Measurements from ENCODE around the gene ZFP42. TPM values are rescaled to one million over a fixed set of nuclear protein-coding genes. Genes with fewer than 3 reads are reported as not detected.

ZFP42 gene
- total RNA-seq, 4 donors from 2014 or later = not detected

GRCh38 chr4:188031751-188032150, 36.2 kb downstream of the ZFP42 start:
- Histone ChIP-seq H3K27ac (no peak overlapping the region), H3K4me3 (no peak overlapping the region), H3K9me3 (no peaks in the 10 kb centered on the region), H3K27me3 (no peaks in the 10 kb centered on the region), H3K4me1 (no peaks in the 10 kb centered on the region), H3K36me3 (no peaks in the 10 kb centered on the region)
- no peak for DNase-seq
- intact Hi-C loops (cut with DNase I) = no loop called here
- TF ChIP-seq POLR2A (IDR thresholded peaks at IDR 0.05) (no peak), CTCF (IDR thresholded peaks at IDR 0.05) (no peak)
- 69 to 73% methylated on average over 18 of the region's 18 CpGs for WGBS, 2 donors

DNA sequence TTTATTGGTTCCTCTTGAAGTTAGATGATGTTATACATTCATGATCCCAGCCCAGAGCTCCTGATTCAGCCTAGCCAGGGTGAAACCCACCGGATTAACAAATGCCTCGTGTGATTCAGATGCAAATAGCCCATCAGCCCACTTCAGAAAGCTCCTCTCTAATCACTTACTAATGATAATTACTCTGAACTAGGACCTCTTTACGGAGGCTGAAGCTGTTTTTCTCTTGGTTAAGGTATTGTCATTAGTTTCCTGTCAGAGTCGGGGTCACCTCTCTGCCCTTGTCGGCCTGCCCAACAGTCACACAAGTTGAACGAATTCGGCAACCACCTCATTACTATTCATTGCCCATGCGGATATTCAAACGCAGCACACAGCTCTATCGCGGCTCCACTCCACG, 36.6 kb downstream of the ZFP42 start:
- Histone ChIP-seq H3K4me3 (no peak overlapping the region), H3K9me3 (no peaks in the 10 kb centered on the region), H3K27me3 (no peaks in the 10 kb centered on the region), H3K4me1 (no peaks in the 10 kb centered on the region), H3K36me3 (no peaks in the 10 kb centered on the region), H3K27ac (no peak overlapping the region)
- WGBS, 2 donors = 51 to 55% methylated on average over 10 to 12 of the region's 12 CpGs
- no peak for DNase-seq
- intact Hi-C loops (cut with DNase I) = no loop called here
- TF ChIP-seq POLR2A (IDR thresholded peaks at IDR 0.05) (no peak), CTCF (IDR thresholded peaks at IDR 0.05) (no peak)

GRCh38 chr4:188032583-188032982, 37.0 kb downstream of the ZFP42 start:
- no peak for DNase-seq
- Histone ChIP-seq H3K27me3 (no peaks in the 10 kb centered on the region), H3K27ac (no peak overlapping the region), H3K4me3 (no peak overlapping the region), H3K4me1 (no peaks in the 10 kb centered on the region), H3K36me3 (no peaks in the 10 kb centered on the region), H3K9me3 (no peaks in the 10 kb centered on the region)
- intact Hi-C loops (cut with DNase I) = no loop called here
- TF ChIP-seq POLR2A (IDR thresholded peaks at IDR 0.05) = no peak
- no peak for TF ChIP-seq CTCF (IDR thresholded peaks at IDR 0.05)
- WGBS, 2 donors = 60 to 63% methylated on average over 16 of the region's 16 CpGs

DNA sequence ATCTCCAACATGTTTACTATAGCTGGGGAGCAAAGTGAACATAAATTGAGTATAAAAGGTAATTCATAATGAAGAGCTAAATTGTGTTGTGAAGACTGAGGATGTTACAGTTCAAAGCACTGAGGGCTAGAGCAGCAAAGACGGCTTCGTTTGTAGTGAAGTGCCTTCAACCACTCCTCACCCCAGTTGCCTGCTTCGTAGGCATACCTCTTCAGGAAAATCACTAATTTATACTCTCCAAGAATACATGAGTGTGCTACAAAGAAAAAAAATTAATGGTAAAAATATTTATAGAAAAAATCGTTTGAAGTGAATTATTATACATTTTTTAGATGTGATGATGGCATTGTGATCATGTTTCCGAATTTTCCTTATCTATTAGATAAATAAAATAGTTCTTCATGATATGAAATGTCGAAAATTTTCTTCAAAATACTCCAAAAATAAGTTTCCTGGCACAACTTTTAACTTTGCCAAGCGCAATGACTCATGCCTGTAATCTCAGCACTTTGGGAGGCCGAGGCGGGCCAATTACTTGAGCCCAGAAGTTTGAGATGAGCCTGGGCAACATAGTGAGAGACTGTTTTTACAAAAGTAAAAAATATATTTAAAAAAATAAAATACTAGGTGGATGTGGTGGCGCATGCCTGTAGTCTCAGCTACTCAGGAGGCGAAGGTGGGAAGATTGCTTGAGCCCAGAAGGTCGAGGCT, 41.6 kb downstream of the ZFP42 start:
- Histone ChIP-seq H3K27me3 (no peaks in the 10 kb centered on the region), H3K4me1 (no peaks in the 10 kb centered on the region), H3K4me3 (no peak overlapping the region), H3K36me3 (no peaks in the 10 kb centered on the region), H3K9me3 (no peaks in the 10 kb centered on the region), H3K27ac (no peak overlapping the region)
- TF ChIP-seq CTCF (IDR thresholded peaks at IDR 0.05) = no peak
- no peak for TF ChIP-seq POLR2A (IDR thresholded peaks at IDR 0.05)
- 63 to 71% methylated on average over 12 of the region's 12 CpGs for whole genome bisulfite sequencing, 2 donors
- intact Hi-C loops (cut with DNase I) = no loop called here
- no peak for DNase-seq

DNA sequence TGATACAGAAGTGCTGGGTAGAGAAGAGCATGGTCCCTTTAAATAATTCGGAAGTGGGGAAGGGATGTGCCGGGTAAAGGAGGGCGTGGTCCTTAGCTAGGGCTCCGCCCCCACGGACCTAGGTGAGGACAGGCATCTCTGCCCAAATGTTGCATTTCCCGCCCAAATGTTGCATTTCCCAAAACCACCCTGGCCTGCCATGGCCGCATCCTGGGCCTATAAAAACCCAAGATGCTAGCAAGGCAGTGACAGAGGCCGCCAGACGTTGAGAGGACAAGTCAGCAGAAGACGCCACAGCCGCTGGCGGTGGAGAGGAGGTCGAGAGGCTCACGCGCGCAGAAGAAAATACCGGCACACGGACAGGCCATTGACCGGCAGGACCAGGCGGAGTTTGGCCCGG, 46.1 kb downstream of the ZFP42 start:
- Histone ChIP-seq H3K4me1 (no peaks in the 10 kb centered on the region), H3K27me3 (no peaks in the 10 kb centered on the region), H3K36me3 (no peaks in the 10 kb centered on the region), H3K27ac (no peak overlapping the region), H3K9me3 (no peaks in the 10 kb centered on the region), H3K4me3 (no peak overlapping the region)
- WGBS, 2 donors = 83 to 90% methylated on average over 8 to 20 of the region's 21 CpGs
- intact Hi-C loops (cut with DNase I) = no loop called here
- no peak for TF ChIP-seq POLR2A (IDR thresholded peaks at IDR 0.05)
- no peak for TF ChIP-seq CTCF (IDR thresholded peaks at IDR 0.05)
- no peak for DNase-seq

Measured in esophagus squamous epithelium (tissue), 5 donors.